Activated CD4-positive, alpha-beta T cell treated with anti-CD3 and anti-CD28 coated beads for 4 hours (primary cell): Measurements from ENCODE around the gene ZAP70.

Experiments
- DNase-seq, 2 donors: peaks; one replicate each; pipeline ENCODE4 v3.0.0-alpha.2; 2020

The ZAP70 gene

DNA sequence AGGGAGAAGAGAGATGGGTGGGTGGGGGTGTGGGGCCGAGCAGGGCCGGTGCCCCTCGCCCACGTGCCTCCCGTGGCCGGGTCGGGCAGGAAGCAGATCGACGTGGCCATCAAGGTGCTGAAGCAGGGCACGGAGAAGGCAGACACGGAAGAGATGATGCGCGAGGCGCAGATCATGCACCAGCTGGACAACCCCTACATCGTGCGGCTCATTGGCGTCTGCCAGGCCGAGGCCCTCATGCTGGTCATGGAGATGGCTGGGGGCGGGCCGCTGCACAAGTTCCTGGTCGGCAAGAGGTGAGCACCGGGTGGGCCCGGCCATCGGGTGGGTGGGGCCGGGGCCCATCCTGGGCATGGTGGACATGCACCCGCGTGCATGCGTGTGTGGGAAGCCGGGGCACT is 21.8 kb downstream of the ZAP70 start:
- DNase-seq = no peak

DNA sequence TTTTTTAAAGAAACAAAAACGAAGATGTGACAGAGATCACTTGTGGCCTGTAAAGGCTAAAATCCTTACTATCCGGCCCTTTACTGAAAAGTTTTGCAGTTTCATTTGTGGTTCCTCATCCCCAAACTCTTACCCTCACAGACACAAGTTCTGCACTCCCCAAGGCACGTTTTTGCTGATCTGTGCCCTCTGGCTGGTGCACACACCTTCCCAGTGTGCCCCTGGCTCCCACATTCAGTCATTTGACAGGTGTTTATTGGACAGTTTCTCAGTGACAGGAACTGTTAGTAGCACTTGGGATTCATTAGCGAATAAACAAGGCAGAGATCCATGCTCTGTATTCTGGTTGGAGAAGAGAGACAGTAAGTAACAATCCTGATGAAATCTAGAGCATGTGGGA is 22.8 kb downstream of the ZAP70 start:
- no peak for DNase-seq

DNA sequence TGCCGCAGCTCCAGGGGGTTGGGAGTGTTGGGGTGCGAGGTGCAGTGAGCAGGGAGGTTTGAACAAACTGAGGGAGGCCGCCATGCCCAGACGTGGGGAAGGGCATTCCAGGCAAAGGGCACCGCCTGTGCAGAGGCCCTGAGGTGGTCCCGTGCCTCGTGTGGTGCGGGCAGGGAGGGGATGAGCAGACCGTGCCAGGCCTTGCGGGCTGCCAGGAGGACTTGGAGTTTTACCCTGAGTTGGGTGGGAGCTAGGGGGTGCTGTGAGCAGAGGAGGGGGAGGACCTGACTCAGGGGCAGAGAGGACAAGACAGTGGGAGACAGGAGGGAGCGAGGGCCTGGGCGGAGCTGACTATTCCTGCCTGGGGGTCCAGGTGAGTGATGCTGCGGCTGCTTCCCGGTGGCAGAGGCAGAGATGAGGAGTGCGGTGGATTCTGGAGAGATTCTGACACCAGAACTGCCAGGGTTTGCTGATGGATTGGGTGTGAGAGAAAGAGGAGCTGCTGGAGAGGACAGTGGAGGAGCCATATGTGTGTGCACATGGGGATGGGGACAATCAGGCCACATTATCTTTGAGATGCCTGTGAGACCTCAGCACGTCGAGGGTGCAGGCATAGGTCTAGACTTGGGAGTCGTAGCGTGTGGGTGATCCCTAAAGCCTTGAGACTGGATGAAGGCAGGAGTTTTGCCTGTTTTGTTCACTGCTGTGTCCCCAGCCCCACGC is 23.4 kb downstream of the ZAP70 start:
- no peak for DNase-seq

DNA sequence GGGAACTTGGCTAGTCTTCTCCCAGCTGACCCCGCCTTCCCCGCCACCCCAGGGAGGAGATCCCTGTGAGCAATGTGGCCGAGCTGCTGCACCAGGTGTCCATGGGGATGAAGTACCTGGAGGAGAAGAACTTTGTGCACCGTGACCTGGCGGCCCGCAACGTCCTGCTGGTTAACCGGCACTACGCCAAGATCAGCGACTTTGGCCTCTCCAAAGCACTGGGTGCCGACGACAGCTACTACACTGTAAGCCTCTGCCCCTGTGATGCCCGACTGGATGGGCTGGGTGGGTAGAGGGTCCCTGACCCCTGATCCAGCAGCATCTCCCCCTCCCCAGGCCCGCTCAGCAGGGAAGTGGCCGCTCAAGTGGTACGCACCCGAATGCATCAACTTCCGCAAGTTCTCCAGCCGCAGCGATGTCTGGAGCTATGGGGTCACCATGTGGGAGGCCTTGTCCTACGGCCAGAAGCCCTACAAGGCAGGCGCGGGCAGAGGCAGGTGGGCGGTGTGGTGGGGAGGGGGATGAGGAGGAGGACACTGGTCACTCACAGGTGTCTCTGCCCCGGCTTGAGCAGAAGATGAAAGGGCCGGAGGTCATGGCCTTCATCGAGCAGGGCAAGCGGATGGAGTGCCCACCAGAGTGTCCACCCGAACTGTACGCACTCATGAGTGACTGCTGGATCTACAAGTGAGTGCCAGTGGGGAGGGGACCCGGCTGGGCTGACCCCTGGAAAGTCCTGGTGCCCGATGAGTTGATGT is 24.2 kb downstream of the ZAP70 start:
- DNase-seq = no peak

DNA sequence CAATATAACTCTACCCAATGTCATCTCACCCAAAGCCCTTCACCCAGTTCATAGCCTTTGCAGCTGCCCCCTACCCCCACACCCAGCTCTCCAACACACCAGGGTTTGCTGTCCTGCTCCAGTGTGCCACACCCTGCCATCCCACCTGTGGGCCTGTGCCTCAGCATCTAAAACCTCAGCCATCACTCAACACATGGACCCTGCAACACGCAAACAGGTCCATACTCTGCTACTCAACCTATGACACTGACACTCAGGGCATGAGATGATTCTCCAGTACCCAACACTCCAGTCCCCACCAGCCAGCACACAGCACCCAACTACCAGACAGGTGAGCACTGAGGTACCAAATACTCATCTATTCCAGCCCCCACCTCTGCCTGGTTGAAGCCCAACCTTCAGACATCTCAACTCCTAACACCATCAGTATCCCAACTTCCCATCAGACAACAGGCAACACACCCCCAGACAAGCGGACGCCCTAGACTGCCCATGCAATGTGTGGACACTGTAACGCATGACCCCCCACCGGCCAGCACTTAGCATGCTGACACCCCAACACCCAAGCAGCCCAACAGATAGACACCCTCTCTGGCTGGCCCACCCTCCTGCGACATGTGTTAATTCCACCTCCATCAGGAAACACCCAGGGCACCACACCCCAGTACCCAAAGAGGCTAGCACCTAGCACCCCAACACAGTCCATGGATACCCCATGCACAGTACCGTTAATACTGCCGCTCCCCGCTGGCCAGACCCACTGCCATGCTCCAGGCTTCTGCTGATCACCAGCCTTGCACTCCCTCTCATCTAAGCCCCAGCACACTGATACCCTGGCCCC is 25.0 kb downstream of the ZAP70 start:
- no peak for DNase-seq

DNA sequence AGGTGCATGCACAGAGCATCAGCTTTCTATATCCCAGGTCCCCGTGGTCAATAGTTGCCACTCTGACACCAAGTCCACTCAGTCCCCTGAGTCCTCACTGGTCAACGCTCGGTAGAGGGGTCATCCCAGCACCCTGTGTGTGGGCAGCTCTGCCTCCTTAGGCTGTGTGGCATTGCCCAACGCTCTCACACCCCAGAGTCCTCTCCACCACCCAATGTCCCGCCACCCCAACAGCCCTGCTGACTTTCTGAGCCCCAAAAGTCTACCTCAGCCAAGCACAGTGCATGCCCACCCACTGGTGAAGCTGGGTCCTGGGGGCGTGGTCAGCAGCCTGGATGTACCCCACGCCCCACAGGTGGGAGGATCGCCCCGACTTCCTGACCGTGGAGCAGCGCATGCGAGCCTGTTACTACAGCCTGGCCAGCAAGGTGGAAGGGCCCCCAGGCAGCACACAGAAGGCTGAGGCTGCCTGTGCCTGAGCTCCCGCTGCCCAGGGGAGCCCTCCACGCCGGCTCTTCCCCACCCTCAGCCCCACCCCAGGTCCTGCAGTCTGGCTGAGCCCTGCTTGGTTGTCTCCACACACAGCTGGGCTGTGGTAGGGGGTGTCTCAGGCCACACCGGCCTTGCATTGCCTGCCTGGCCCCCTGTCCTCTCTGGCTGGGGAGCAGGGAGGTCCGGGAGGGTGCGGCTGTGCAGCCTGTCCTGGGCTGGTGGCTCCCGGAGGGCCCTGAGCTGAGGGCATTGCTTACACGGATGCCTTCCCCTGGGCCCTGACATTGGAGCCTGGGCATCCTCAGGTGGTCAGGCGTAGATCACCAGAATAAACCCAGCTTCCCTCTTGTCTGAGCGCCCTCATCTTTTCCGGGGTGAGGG is 25.9 kb downstream of the ZAP70 start:
- no peak for DNase-seq

DNA sequence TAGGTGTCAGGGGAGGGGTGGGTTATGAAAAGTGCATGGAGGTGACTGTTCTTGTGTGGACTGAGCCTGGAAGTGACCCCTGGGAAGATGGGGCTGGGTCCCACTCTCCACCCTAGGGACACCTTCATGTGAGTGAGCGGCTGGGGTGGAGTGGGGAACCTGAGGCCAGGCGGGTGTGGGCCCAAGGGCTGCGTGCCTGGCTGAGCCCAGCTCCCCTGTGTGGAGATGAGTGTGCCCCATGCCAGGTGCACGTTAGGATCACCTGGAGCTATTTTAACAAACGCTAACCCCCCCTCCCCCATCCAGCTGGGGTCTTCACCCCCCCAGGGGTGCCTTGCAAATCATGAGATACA is 26.5 kb downstream of the ZAP70 start:
- no peak for DNase-seq

DNA sequence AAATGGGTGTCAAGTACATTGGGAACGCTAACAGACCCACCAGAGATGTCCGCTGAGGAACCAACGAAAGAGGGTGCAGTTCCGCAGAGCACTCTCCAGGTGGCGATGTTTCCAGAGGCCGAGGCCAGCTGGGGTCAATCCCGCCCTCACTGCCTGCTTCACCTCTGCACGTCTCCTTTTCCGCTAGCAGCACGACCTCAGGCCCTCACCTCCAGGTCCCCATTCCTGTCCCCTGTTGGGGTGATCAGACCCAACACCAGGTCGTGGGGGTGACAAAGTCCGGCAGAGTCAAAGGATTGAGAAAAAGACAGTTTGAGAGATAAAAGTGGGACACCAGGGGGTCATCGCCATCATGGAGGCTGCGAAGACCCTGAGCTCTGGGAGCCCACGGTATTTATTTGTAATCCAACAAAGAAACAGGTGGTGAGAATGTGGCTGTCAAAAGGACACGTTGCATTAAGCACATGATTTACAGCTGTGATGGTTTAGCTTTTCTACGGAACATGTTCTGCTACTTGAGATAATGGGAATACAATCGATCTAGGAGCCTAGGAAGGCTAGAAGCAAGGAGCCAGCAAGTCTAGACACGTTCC is 27.3 kb downstream of the ZAP70 start:
- peak in 1 of 2 donors; percentile 37 for DNase-seq

DNA sequence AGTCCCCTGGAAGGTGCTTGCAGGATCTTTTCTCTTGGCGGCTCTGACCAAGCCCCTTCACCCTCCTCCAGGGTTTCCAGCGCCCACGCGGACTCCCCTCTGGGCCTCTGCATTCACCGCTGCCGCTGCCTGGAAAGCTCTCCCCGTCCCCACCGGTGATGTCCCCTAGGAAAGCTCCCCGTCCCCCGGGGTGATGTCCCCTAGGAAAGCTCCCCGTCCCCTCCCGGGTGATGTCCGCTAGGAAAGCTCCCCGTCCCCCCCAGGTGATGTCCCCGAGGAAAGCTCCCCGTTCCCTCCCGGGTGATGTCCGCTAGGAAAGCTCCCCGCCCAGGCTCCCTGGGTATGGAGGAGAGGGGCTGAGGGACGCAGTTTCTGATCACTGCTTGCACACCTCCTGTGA is 27.9 kb downstream of the ZAP70 start:
- DNase-seq = no peak

DNA sequence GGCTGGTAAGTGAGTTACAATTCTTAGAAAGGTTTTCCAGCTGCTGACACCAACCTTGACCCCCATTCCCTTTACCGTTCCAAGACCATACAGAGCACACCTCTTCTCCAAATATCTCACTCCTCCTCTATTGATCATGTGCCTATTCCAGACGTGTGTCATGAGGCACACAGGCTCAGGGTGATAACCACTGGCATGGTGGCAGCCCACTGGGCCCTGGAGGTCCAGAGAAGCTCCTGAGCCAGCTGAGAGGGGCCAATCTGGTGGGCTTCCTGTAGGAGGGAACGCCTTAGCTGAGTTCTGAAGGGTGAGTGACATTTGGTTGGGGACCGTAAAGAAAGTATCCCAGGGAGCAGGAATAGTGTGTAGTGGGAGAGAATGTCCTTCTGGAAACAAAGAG is 28.3 kb downstream of the ZAP70 start:
- no peak for DNase-seq

DNA sequence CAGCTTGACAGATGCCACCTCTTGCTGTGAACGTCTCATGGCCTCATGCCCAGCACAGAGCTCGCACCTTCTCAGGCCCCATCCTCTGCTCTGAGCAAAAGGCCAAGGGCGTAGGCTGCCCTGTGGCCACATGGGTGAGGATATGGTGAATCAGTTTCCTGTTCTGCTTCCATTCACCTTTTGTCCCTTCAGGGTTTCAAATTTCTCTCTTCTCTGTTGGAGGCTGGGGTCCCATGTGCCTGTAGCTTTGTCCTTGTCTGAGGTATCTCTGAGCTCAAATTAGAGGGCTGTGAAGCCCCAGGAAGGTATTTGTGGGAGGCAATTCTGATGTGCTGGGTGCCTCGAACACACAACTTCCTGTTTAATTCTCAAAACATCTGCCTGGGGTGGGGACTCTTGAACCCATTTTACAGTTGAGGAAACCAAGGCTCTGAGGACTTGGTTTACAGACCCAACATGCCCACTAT is 29.0 kb downstream of the ZAP70 start:
- no peak for DNase-seq

DNA sequence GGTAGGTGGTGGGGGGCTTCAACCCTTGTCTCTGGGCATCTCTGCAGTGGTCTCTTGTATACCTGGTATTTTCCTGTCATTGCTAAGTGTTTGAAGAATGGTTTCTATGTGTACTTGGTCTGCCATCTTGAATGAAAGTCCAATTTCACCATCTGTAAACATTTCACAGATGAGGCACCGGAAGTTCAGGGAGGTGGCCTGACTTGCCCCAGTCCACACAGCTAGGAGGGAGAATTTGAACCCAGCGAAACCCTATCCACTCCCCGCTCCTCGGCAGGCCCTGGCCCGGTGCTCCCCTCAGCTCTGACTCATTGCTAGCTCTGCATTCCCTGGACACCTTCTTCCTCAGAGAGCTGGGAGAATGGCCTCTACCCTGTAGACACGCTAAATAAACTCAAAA is 30.5 kb downstream of the ZAP70 start:
- no peak for DNase-seq

DNA sequence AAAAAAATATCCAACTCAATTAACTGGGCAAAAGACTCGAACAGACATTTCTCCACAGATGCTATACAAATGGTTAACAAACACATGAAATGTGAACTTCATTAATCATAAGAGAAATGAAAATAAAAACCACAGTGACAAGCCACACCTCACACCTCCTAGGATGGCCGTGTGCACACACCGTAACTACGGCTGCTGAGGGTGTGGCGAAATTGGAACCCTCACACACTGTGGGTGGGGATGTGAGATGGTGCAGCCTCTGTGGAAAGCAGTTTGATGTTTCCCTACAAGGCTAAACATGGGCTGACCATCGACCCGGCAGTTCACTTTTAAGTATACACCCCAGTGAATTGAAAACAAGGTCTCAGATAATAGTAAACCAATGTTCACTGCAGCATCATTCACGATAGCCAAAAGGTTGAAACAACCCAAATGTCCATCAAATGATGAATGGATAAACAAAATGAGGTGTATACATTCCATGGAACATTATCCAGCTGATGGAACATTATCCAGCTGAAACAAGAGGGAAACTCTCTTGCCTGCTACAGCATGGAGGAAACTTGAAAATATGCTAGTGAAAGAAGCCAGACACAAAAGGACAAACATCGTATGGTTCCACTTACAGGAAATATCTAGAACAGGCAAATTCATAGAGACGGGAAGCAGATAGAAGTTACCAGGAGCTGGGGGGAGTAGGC is 32.2 kb downstream of the ZAP70 start:
- DNase-seq = peak in 1 of 2 donors; percentile 29

DNA sequence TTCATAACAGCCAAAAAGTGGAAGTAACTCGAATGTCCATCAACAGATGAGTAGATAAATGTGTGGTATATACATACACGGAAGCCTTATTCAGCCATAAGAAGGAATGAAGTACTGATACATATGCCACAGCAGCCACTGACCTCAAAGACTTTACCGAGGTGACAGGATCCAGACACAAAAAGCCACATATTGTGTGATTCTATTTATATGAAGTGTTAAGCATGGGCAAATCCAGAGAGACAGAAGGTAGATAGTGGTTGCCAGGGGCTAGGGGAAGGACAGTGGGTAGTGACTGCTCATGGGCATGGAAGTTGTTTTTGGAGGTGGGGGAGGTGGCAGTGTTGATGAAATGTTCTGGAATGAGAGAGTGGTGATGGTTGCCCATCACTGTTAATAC is 33.9 kb downstream of the ZAP70 start:
- DNase-seq = no peak

DNA sequence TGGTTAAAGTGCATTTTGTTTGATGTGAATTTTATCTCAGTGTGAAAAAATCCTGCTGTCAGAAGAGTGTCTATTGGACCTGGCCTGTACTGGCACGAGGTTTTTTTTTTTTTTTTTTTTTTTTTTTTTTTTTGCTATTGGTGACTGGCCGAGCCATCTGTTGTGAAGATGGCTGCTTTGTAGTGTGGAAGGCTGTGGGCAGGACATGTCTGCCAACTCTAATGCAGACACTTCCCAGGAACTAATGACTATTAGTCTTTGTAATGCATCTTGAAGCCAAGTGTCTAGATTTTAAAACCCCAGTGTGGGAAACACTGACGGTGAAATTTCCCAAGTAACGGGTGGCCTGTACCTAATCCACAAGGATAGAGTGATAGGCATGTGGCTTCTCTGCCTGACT is 34.3 kb downstream of the ZAP70 start:
- DNase-seq = no peak

DNA sequence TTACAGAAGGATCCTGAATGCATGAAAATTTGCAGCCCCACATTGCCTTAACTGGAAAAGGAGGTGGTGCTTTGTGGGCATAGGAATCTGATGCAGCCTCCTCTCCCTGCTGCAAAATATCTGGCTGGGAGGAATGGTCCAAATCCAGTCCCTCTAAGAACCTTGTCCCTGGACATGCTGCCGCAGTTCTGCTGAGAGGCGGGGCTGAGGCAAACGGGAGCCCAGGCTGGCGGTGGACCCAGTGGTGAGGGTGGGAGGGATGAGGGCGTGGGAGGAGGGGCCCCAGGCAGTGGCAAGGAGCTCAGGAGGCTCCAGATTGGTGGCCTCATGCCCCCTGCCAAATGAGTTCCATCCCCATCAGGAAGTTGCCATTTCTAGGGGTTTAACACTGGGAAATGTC is 36.2 kb downstream of the ZAP70 start:
- no peak for DNase-seq

DNA sequence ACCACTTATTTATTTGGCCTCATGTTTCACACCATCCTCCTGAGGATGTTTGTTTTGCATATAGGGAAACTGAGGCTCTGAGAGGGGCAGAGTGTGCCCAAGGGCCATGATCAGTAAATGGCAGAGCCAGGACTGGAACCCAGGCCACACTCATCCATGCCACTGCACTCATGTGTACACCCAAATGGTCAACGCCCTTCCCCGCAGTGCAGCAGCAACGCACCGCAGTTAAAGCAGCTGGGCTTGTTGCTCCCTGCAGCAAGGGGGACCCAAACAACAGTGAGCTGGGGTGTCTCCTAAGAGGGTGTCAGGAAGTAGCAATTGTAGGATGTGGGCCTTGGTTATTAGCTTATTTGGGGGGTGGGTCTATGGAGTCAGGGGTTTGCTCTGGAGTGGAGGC is 36.6 kb downstream of the ZAP70 start:
- no peak for DNase-seq

DNA sequence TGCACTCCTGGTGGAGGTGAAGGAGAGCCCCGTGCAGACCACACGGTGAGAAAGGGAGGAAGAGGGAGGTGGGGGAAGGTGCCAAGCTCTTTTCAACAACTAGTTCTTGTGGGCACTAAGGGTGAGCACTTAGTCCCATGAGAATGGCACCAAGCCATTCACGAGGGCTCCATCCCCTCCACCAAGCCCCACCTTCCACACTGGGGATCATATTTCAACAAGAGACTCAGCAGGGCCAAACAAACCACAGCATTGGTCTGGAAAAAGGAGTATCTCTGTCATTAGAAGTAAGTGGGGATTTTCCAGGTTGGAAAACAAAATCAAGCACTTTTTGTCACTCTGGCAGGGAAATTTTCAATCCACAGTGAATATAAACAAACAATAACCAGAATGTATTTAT is 38.4 kb downstream of the ZAP70 start:
- DNase-seq = no peak

DNA sequence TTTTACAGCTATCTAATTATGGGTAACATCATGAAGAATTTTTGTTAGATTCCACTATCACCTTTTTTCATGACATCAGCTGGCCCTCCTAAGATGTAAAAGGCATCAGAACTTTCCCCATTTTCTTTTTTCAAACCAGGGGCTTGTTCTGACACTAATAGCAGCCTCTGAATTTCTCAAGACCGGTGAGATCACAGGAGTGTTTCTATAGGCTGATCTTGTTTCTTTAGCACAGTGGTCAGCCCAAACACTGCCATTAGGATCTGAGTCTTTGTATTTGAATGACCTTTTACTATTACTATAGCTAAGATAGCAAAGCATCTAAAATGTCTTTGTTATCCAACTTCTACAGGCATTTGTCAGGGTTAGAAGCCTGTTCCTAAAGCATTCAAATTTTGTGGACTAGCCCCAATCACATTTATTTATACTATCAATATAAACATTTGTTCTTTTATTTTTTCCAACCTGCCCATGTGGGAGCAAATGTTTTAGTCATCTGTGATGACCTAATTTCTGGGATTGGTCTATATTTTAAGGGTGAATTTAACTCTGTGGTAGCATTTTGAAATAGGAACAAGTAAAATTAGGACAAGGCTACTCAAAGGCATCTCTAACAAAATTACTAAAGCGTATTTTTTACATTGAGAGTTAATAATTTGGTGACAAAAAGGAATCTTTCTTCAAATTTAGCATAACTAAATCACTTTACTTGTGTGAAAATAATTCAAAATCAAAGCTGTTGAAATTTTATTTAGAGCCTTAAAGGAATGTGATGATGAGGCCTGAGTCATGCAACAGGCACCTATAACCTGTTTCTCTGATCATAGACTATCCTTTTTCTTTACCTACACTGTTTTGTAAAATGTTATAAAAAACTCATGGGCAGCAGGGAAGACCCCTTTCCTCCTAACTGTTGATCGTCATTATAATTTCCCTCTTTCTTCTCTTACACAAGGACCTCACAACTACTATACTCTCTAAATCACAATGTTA is 39.3 kb downstream of the ZAP70 start:
- no peak for DNase-seq

DNA sequence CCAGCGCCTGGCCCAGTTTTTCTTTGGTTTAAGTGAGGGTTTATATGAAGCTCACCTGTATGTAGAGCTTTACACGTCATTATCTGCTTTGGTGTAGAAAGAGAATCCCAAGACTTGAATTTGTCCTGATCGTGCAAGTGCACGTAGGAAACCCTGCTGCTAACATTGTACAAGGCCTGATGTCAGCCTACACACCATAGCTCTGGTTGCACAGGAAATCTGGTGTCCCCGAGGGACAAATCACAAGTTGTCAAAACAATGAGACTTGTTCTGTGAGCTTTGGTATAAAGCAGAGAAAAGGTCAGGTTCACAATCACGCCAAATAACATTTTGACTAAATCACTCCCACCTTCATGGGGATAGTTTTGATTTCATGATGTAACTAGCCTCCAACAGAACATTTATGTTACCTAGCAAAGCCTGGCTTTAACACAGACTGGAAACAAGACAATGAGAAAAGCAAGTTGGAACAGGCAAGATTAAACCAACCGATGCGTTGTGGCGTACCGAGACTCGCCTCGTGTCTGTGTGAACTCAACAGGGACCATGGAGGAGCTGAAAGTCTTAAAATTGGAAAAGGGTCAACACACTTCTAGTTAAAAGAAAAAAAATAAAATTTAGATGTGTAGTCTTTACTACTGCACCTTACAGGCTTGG is 41.4 kb downstream of the ZAP70 start:
- DNase-seq = no peak
